BJ (cell line): Measurements from ENCODE around the gene SUGCT. TPM values are rescaled to one million over a fixed set of nuclear protein-coding genes. Genes with fewer than 3 reads are reported as not detected.

Experiments used
- CTCF ChIA-PET: fragments of 350-600 bp; formaldehyde crosslinking; extraction: SDS; loops from one replicate; lab custom pipeline; 2021; ENCODE audit warnings: antibody characterized with exemption, inconsistent platforms; lab: Yijun Ruan, JAX
- POLR2A ChIA-PET: fragments of 300-600 bp; sonication (Branson Sonifier 250); formaldehyde crosslinking; extraction: SDS; loops from one replicate; lab custom pipeline; 2021; ENCODE audit warnings: antibody characterized with exemption; lab: Charles Lee
- DNase-seq: peaks from one replicate; pipeline ENCODE4 v3.0.0-alpha.2; 2011; ENCODE audit warnings: low read depth
- H3K27me3 ChIP-seq: 2 replicates; pipeline ENCODE4 v1.6.0; 2011; ENCODE audit warnings: low read length; ENCODE audit not compliant: control insufficient read depth, insufficient read depth
- H3K36me3 ChIP-seq: 2 replicates; pipeline ENCODE4 v1.5.1; 2011; ENCODE audit warnings: low read length; ENCODE audit not compliant: control insufficient read depth, insufficient read depth
- H3K4me3 ChIP-seq: 2 replicates; pipeline ENCODE4 v1.5.1; 2011; ENCODE audit warnings: low read depth, mild to moderate bottlenecking, control low read depth, low read length
- polyA plus RNA-seq: library from polyadenylated mRNA; depleted of rRNA; stranded (reverse); fragments of >200 nt; gene quantifications from 2 replicates; pipeline ENCODE4 v1.2.3, GENCODE V29; 2011
- TF ChIP-seq, protein P1 (sequence below): IDR thresholded peaks from 2 replicates; pipeline ENCODE4 v1.5.1; 2011; ENCODE audit warnings: low read depth, mild to moderate bottlenecking, control low read depth, inconsistent platforms, low read length, moderate library complexity; ENCODE audit not compliant: insufficient read depth

Gene SUGCT
- polyA plus RNA-seq, 1 experiment: 10.6 TPM

DNA sequence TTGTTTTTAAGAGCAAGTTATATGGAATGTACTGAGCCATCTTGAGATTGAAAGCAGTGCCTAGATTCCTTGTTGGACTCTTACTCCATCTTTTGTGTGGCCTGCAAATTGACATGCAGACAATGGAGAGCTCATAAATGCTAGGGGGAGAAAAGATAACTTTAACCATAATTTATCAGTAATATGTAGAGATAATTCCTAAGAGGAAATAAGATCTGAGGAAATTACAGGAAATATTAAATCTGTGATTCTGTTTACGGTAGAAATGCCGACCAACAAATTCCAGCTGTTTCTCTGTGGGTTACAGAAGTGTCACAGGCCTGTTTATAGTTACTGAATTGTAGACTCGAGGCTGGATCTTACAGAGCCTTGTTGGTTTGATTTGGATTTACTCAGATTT is 348.0 kb downstream of the SUGCT start:
- ChIA-PET POLR2A (interaction anchor here (0.6 kb wide), 1 partner anchor 1216 kb away, joined by 4 read pairs; no protein-coding TSS in a partner anchor), CTCF (interaction anchor here (1.0 kb wide), 1 partner anchor 13 kb away, joined by 3 read pairs; no protein-coding TSS in a partner anchor)
- no peaks in the 10 kb centered on the region for H3K27me3 ChIP-seq
- H3K4me3 ChIP-seq: no peak overlapping the region
- H3K36me3 ChIP-seq: no peaks in the 10 kb centered on the region
- no peak for DNase-seq
- TF ChIP-seq, protein P1, sequence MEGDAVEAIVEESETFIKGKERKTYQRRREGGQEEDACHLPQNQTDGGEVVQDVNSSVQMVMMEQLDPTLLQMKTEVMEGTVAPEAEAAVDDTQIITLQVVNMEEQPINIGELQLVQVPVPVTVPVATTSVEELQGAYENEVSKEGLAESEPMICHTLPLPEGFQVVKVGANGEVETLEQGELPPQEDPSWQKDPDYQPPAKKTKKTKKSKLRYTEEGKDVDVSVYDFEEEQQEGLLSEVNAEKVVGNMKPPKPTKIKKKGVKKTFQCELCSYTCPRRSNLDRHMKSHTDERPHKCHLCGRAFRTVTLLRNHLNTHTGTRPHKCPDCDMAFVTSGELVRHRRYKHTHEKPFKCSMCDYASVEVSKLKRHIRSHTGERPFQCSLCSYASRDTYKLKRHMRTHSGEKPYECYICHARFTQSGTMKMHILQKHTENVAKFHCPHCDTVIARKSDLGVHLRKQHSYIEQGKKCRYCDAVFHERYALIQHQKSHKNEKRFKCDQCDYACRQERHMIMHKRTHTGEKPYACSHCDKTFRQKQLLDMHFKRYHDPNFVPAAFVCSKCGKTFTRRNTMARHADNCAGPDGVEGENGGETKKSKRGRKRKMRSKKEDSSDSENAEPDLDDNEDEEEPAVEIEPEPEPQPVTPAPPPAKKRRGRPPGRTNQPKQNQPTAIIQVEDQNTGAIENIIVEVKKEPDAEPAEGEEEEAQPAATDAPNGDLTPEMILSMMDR: no peak

DNA sequence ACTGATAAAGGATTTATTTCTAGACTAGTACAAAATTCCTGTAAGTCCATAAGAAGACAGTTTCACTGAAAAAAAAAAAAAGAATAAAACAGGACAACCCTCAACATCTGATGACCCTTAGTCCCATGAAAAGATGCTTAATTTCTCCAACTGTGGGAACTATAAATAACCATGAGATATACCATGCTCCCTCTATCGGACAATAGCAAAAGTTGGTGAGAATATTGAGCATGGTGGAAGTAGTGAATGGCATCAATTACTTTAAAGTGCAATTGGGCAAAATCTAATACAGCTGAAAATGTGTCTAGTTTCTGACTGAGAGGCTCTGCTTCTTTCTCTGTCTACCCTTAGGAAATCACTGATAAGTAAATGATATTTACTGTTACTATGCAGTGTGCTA is 348.8 kb downstream of the SUGCT start:
- no peak for DNase-seq
- Histone ChIP-seq H3K27me3 (no peaks in the 10 kb centered on the region), H3K4me3 (no peak overlapping the region), H3K36me3 (no peaks in the 10 kb centered on the region)
- TF ChIP-seq, protein P1: peak; percentile 28
- ChIA-PET CTCF (interaction anchor here (1.0 to 1.2 kb wide), 3 partner anchors 13 to 153 kb away, joined by 3 to 5 read pairs (median 3); no protein-coding TSS in a partner anchor), POLR2A (no interaction called here)

DNA sequence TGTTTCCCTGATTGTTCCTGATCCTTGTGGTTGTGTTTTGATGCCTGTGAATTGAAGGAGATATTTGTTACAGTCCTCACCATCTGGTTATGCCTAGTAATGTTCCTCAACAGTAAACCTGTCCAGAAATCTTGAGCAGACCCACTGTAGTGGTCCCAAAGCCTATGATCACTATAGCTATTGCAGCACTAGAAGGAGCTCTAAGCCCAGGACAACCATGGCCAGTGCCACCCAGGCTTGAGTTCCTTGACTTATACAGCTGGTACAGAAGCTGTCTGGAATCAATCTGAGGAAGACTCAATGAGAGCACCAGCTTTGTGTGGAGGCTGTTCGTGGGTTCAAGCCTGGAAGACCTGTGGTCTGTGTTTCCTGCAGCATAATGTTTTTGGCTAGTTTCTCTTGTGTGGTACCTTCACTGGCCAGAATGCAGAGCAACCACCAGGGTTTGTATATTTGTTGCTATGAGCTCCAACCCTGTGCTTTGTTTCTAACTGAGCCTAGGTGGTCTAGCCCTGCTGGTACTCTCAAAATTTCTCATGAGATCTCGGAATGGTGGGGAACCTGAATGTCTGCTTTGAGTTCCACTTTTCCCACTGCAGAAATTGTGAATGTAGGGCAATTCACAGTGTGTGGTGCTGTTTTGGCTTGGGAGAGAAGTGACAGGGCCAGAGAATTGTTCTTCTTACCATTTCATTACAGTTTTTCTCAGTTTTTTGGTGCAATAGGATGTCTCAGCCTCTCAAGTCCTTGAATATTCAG is 355.2 kb downstream of the SUGCT start:
- H3K27me3 ChIP-seq: no peaks in the 10 kb centered on the region
- ChIA-PET POLR2A (no interaction called here), CTCF (interaction anchor here (0.5 kb wide), 1 partner anchor 165 kb away, joined by 3 read pairs; no protein-coding TSS in a partner anchor)
- DNase-seq: no peak
- H3K36me3 ChIP-seq: no peaks in the 10 kb centered on the region
- TF ChIP-seq, protein P1: no peak
- H3K4me3 ChIP-seq: no peak overlapping the region

GRCh38 chr7:40490603-40490924 is 355.8 kb downstream of the SUGCT start:
- no peak overlapping the region for H3K4me3 ChIP-seq
- no peak for DNase-seq
- ChIA-PET CTCF (no interaction called here), POLR2A (no interaction called here)
- H3K36me3 ChIP-seq: no peaks in the 10 kb centered on the region
- H3K27me3 ChIP-seq: no peaks in the 10 kb centered on the region
- TF ChIP-seq, protein P1: no peak

- Histone ChIP-seq H3K27me3 (no peaks in the 10 kb centered on the region), H3K4me3 (no peak overlapping the region), H3K36me3 (no peaks in the 10 kb centered on the region)
- TF ChIP-seq, protein P1: no peak
- ChIA-PET CTCF (no interaction called here), POLR2A (no interaction called here)
- DNase-seq: no peak
Observed at GRCh38 chr7:40492946-40493345, 358.1 kb downstream of the SUGCT start.
